ENCODE data around the gene CCT6B. TPM values are rescaled to one million over a fixed set of nuclear protein-coding genes. Genes with fewer than 3 reads are reported as not detected.
A peak's percentile ranks its signal among the peaks of the same experiment; 100 is the strongest.

CCT6B gene
- total RNA-seq, 3 donors from 2014 or later, result 4.4 to 4.8 (median 4.6) TPM

- DNase-seq (ENCODE audit: low spot score in 2 of 2), result no peak
- Histone ChIP-seq H3K4me3 (no peak overlapping the region), H3K4me1 (peaks cover 0 to 9% of the 10 kb centered on the region in 2 donors), H3K27me3 (no peaks in the 10 kb centered on the region), H3K36me3 (no peaks in the 10 kb centered on the region), H3K27ac (peak overlapping the region; percentile 75 to 79), H3K9me3 (no peaks in the 10 kb centered on the region)
- intact Hi-C loops (cut with DNase I; ENCODE audit: low total_unique reads), result no loop called here
- TF ChIP-seq POLR2AphosphoS5 (IDR thresholded peaks at IDR 0.05), result no peak
- TF ChIP-seq CTCF (IDR thresholded peaks at IDR 0.05), result no peak
- TF ChIP-seq POLR2A (IDR thresholded peaks at IDR 0.05), result no peak
These were observed 35.4 kb upstream of the CCT6B start for GRCh38 chr17:34996422-34997285.

GRCh38 chr17:34993031-34993430 lies 31.8 kb upstream of the CCT6B start:
- Histone ChIP-seq H3K4me3 (no peak overlapping the region), H3K9me3 (no peaks in the 10 kb centered on the region), H3K4me1 (peaks cover 0 to 9% of the 10 kb centered on the region in 2 donors), H3K27me3 (no peaks in the 10 kb centered on the region), H3K36me3 (no peaks in the 10 kb centered on the region), H3K27ac (no peak overlapping the region)
- no peak for TF ChIP-seq CTCF (IDR thresholded peaks at IDR 0.05)
- no peak for TF ChIP-seq POLR2AphosphoS5 (IDR thresholded peaks at IDR 0.05)
- TF ChIP-seq POLR2A (IDR thresholded peaks at IDR 0.05), result no peak
- no peak for DNase-seq (ENCODE audit: low spot score in 2 of 2)
- intact Hi-C loops (cut with DNase I; ENCODE audit: low total_unique reads), result no loop called here

GRCh38 chr17:34991606-34992005 lies 30.3 kb upstream of the CCT6B start:
- intact Hi-C loops (cut with DNase I; ENCODE audit: low total_unique reads), result no loop called here
- no peak overlapping the region for H3K27ac ChIP-seq
- no peaks in the 10 kb centered on the region for H3K4me1 ChIP-seq
- H3K36me3 ChIP-seq, result no peaks in the 10 kb centered on the region
- H3K27me3 ChIP-seq, result no peaks in the 10 kb centered on the region
- no peak for DNase-seq (ENCODE audit: low spot score in 2 of 2)
- TF ChIP-seq POLR2AphosphoS5 (IDR thresholded peaks at IDR 0.05), result no peak
- TF ChIP-seq POLR2A (IDR thresholded peaks at IDR 0.05), result no peak
- no peak for TF ChIP-seq CTCF (IDR thresholded peaks at IDR 0.05)
- H3K4me3 ChIP-seq, result no peak overlapping the region
- H3K9me3 ChIP-seq, result no peaks in the 10 kb centered on the region

DNA sequence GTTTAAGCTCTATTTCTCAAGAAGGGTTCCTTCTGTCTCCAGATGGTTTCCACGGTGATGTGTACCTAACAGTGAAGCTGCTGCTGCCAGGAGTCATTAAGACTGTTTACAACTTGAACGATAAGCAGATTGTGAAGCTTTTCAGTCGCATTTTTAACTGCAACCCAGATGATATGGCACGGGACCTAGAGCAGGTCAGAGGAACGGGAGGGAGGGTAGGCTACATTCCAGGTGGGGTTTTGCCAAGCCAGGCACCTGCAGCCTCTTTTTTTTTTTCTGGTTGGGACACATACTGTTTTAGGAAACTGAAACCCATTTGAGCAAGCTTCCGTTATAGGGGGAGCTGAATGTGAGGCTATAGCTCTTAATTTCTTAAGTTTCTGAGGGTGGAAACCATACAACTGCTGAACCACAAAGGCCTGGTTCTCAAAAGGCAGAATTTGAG lies 29.7 kb upstream of the CCT6B start:
- Histone ChIP-seq H3K27me3 (no peaks in the 10 kb centered on the region), H3K4me1 (no peaks in the 10 kb centered on the region), H3K36me3 (no peaks in the 10 kb centered on the region), H3K4me3 (no peak overlapping the region), H3K27ac (no peak overlapping the region), H3K9me3 (no peaks in the 10 kb centered on the region)
- intact Hi-C loops (cut with DNase I; ENCODE audit: low total_unique reads), result no loop called here
- DNase-seq (ENCODE audit: low spot score in 2 of 2), result no peak
- TF ChIP-seq POLR2A (IDR thresholded peaks at IDR 0.05) (no peak), POLR2AphosphoS5 (IDR thresholded peaks at IDR 0.05) (no peak), CTCF (IDR thresholded peaks at IDR 0.05) (no peak)

GRCh38 chr17:34989473-34989872 lies 28.2 kb upstream of the CCT6B start:
- intact Hi-C loops (cut with DNase I; ENCODE audit: low total_unique reads), result no loop called here
- H3K27me3 ChIP-seq, result no peaks in the 10 kb centered on the region
- TF ChIP-seq POLR2AphosphoS5 (IDR thresholded peaks at IDR 0.05), result no peak
- no peak for TF ChIP-seq POLR2A (IDR thresholded peaks at IDR 0.05)
- no peak for TF ChIP-seq CTCF (IDR thresholded peaks at IDR 0.05)
- H3K4me3 ChIP-seq, result no peak overlapping the region
- H3K36me3 ChIP-seq, result no peaks in the 10 kb centered on the region
- no peak overlapping the region for H3K27ac ChIP-seq
- DNase-seq (ENCODE audit: low spot score in 2 of 2), result no peak
- no peaks in the 10 kb centered on the region for H3K4me1 ChIP-seq
- H3K9me3 ChIP-seq, result no peaks in the 10 kb centered on the region
